ENCODE data around the gene CD83. TPM values are rescaled to one million over a fixed set of nuclear protein-coding genes. Genes with fewer than 3 reads are reported as not detected.

Gene CD83
- total and polyA plus RNA-seq, 9 of the 15 experiments (the other 6 are each of a cell fraction or from before 2014, with no cell fraction given): 2.5 to 4.1 (median 3.4) TPM

DNA sequence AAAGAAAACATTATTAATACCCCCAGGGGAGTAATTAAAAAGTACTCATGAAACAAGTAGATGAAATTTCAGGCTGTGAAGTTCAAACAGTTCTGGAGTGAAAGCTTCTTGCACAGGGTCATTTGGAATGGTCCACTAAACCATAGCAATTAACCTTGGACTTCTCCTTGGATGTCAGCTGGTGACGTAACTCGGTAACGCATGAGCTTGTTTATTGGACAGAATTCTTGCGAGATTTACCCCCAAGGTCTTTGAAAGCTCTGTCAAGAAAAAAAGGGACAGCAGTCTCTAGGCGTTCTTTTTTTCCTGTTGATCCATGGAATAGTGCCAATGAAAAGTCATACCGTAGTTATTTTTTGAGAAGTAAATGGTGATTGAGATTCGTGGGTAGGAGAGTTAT is 2.2 kb downstream of the CD83 start:
- Histone ChIP-seq H3K27ac (ENCODE audit: extremely low read depth, low read depth, low read length) (no peak overlapping the region), H4K20me1 (replicated peaks; ENCODE audit: control insufficient read depth, insufficient read depth, low read length) (no peaks in the 10 kb centered on the region), H2AFZ (ENCODE audit: low read depth, low read length) (no peak overlapping the region), H3K4me1 (replicated peaks in 1 of 2; ENCODE audit: control insufficient read depth in 2 of 2, insufficient read depth in 2 of 2, low read length in 2 of 2) (peaks cover 0 to 11% of the 10 kb centered on the region in 2 experiments; a peak in 3 of 5 replicates), H3K27me3 (ENCODE audit: control insufficient read depth in 2 of 2, insufficient read depth in 2 of 2, low read length in 2 of 2) (no peaks in the 10 kb centered on the region), H3K36me3 (ENCODE audit: control insufficient read depth, insufficient read depth, low read length) (no peaks in the 10 kb centered on the region), H3K4me2 (ENCODE audit: insufficient read depth, low read length) (no peak overlapping the region), H3K9ac (ENCODE audit: insufficient read depth in 1 of 2, low read depth in 2 of 2, low read length in 2 of 2) (no peak overlapping the region), H3K9me3 (replicated peaks; ENCODE audit: control insufficient read depth, insufficient read depth, low read depth, low read length) (no peaks in the 10 kb centered on the region), H3K4me3 (no peak overlapping the region), H3K79me2 (ENCODE audit: control insufficient read depth, insufficient read depth, low read length) (no peaks in the 10 kb centered on the region), H3K9me1 (ENCODE audit: control insufficient read depth, insufficient read depth, low read length) (no peaks in the 10 kb centered on the region)
- BruUV-seq (replicated peaks): no TSS peak
- DNase-seq (ENCODE audit: extremely low read depth in 1 of 4, low spot score in 3 of 4) (no peak), FAIRE-seq (no peak), ATAC-seq (no peak)
- in situ Hi-C loops (cut with MboI): no loop called here
- intact Hi-C loops (cut with micrococcal nuclease): no loop called here
- WGBS (ENCODE audit: insufficient coverage, low coverage, missing lambda C conversion rate): 41% methylated on average over 7 of the region's 7 CpGs
- POLR2A ChIA-PET: interaction anchor here (0.7 to 4.1 kb wide), 5 partner anchors 10 to 1093 kb away, joined by 3 to 24 read pairs (median 4); no protein-coding TSS in a partner anchor
- TF ChIP-seq, protein P1, sequence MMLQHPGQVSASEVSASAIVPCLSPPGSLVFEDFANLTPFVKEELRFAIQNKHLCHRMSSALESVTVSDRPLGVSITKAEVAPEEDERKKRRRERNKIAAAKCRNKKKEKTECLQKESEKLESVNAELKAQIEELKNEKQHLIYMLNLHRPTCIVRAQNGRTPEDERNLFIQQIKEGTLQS (IDR thresholded peaks at IDR 0.05): no peak
- TF ChIP-seq, protein P1 (CRISPR knock-in tag; conservative IDR thresholded peaks at IDR 0.05): no peak
- TF ChIP-seq DIDO1 (tag; IDR thresholded peaks at IDR 0.05; ENCODE audit: low read depth) (no peak), SMAD2 (IDR thresholded peaks at IDR 0.05; ENCODE audit: low read depth, low read length) (no peak), ZBTB49 (CRISPR knock-in tag; IDR thresholded peaks at IDR 0.05; ENCODE audit: borderline replicate concordance) (no peak), ZNF324 (CRISPR knock-in tag; IDR thresholded peaks at IDR 0.05) (no peak), CBX2 (IDR thresholded peaks at IDR 0.05; ENCODE audit: insufficient read depth, low read length, poor library complexity, severe bottlenecking) (no peak), PHF20 (IDR thresholded peaks at IDR 0.05; ENCODE audit: partially characterized antibody) (no peak), ZKSCAN8 (CRISPR knock-in tag; IDR thresholded peaks at IDR 0.05) (no peak), ZNF280A (IDR thresholded peaks at IDR 0.05; ENCODE audit: low read depth, partially characterized antibody) (no peak)
- CTCF ChIA-PET (ENCODE audit: low intra/inter-chr PET ratio): no interaction called here

Data from K562 (cell line).